IPS DF 19.7 (cell line): ENCODE measurements around the gene USP50.
"Not testable (repeated sequence)": the region's sequence is repeated elsewhere in the genome, so short reads cannot be mapped to it uniquely, and the experiment has no call there.

Source experiments
- DNase-seq: peaks from one replicate; pipeline ENCODE4 v3.0.0-alpha.2; 2013; ENCODE audit warnings: low read depth, low spot score

The USP50 gene

DNA sequence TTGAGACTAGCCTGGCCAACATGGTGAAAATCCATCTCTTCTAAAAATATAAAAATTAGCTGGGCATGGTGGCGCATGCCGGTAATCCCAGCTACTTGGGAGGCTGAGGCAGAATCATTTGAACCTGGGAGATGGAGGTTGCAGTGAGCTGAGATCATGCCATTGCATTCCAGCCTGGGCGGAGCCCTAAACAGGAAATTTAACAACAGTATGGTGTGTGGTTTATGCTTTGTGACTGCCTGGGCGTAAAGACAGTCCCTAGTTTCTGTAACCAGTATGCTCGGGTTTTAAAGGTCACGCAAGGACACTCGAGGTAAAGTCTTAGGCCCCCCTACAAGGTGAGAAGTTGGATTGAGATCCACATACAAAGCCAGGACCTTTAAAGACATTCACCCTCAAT lies 43.3 kb downstream of the USP50 start:
- no peak for DNase-seq

DNA sequence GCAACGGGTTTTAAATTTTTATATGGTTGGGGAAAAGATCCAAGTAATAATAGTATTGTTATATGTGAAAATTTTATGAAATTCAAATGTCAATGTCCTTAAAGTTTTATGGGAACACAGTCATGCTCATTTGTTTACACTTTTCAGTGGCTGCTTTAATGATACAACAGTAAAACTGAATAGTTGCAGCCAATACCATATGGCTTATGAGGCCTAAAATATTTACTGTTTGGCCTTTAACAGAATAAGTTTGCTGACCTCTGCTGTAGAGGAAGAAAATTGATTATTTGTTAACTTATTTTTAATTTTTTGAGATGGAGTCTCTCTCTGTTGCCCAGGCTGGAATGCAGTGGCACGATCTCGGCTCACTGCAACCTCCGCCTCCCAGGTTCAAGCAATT lies 44.7 kb downstream of the USP50 start:
- DNase-seq: no peak

DNA sequence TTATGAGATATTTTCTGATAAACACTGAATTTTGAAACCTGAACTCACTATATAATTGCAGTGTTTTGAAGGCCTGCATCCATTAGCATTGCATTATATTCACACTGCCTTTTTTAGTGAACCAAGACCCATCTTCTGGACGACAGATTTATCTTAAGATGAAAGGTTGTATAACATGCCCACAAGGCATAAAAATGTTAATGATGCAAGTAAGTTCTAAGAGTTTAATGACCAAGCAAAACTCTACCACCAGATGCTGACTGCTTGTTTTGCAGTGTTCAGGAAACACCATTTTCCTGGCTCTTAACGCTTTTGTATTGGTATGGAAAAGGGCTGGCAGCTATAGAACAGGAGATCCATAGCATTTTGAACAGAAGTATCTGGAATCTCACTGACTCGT lies 46.1 kb downstream of the USP50 start:
- DNase-seq: no peak

DNA sequence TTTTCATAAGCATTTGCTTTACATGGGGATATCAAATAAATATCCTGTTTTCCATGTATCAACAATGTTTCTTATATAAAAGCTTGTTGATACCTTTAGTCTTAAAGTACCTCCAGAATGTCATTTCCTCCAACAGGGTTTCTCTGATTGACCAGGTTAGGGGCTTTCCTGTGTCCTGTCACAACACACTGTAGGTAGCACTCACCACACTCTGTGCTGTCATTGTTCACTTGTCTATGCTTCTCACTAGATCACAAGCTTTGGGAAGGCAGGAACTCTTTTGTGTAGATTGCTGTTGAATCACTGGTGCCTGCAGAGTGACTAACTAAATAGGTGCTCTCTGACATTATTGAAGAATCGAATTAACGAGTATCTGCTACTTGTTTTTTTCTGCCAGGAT lies 49.8 kb downstream of the USP50 start:
- no peak for DNase-seq

DNA sequence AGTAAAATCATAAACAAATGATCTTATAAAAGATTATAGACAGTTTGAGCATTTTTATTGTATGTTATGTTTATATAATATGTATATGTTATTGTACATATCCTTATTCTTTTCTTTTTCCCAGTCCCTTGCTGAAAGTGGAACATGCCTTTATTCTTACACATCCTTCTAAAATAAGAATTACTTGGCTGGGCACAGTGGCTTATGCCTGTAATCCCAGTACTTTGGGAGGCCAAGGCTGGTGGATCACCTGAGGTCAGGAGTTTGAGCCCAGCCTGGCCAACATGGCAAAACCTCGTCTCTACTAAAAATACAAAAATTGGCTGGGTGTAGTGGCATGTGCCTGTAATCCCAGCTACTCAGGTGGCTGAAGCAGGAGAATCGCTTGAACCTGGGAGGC lies 51.9 kb downstream of the USP50 start:
- not testable (repeated sequence) for DNase-seq

DNA sequence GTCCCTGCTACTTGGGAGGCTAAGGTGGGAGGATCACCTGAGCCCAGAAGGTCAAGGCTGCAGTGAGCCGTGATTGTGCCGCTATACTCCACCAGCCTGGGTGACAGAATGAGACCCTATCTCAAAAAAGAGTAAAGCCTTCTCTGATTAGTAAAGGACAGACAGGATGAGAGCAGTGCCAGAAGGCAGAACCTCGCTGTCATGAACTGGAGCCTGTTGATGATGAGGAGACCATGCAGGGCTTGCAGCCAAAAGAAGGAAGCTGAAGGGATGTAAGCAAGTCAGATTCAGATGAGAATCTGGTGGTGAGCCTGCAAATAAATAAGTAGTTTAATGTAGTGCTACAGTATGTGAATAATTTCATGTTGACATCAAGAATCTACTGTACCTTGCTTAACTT lies 52.8 kb downstream of the USP50 start:
- DNase-seq: no peak

DNA sequence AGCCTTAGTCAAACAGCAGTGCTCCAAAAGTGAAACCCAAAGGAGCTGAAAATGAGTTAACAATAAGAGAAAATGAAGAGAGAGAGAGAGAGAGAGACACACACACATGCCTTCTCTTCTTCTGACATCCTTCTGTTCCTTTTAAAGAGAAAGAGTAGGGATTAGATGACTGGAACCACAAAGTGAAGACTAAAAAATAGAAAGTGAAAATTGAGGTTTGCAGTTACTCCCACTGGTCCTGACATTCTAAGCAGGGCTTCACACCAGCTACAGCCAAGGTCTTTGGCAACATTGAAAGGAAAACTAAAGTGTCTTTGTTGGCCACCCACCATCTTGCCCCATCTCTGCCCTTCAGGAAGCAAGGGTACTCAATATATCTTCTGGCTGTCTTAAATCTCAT lies 59.2 kb downstream of the USP50 start:
- DNase-seq: no peak

DNA sequence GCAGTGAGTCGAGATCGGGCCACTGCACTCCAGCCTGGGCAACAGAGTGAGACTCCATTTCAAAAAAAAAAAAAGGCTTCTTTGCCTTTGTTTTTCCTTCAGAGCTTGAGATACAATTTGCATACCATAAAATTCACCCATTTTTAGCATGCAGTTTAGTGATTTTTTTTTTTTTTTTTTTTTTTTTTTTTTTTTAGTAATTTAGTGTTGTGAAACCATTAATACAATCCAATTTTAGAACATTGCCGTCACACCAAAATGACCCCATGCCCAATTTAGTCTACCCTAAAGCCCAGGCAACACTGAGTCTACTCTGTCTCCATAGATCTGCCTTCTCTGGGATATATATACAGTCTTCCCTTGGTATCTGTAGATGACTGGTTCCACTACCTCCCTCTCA lies 61.1 kb downstream of the USP50 start:
- no peak for DNase-seq

DNA sequence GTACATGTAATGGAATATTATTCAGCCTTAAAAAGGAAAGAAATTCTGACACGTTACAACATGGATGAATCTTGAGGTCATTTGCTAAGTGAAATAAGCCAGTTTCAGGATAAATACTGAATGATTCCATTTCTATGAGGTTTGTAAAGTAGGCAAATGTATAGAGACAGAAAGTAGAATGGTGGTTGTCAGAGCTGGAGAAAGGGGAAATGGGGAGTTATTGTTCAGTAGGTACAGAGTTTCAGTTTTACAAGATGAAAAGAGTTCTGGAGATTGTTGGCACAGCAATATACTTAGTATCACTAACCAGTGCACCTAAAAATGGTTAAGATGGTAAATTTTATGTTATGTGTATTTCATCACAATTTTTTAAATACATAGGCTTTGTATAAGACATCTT lies 61.7 kb downstream of the USP50 start:
- no peak for DNase-seq

DNA sequence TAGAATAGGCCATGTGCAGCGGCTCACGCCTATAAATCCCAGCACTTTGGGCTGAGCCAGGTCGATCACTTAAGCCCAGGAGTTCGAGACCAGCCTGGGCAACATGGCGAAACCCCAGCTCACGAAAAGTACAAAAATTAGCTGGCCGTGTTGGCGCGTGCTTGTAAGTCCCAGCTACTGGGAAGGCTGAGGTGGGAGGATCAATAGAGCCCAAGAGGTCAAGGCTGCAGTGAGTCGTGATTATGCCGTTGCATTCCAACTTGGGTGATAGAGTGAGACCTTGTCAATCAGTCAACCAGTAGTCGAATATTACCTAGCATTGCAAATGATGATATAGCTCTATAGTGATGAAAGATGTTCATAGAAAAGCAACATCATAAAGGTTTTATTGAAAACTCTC lies 70.3 kb downstream of the USP50 start:
- DNase-seq: no peak

DNA sequence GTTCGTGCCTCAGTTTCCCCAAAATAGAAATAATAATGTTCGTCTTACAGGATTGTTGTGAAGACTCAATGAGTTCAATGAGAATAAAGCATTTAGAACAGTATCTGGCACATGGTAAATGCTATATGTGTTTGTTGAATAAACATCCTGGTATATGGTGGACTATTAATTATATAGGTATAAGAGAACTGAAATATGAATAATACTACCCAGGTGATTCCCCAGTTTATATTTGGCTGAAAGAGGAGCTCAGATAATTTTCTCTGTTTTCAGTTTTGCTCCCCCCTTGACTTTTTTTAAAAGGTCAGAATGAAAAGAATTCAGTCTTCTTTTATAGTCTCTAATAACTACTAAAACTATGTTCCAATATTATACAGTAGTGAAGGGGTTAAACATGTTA lies 75.4 kb downstream of the USP50 start:
- DNase-seq: no peak

DNA sequence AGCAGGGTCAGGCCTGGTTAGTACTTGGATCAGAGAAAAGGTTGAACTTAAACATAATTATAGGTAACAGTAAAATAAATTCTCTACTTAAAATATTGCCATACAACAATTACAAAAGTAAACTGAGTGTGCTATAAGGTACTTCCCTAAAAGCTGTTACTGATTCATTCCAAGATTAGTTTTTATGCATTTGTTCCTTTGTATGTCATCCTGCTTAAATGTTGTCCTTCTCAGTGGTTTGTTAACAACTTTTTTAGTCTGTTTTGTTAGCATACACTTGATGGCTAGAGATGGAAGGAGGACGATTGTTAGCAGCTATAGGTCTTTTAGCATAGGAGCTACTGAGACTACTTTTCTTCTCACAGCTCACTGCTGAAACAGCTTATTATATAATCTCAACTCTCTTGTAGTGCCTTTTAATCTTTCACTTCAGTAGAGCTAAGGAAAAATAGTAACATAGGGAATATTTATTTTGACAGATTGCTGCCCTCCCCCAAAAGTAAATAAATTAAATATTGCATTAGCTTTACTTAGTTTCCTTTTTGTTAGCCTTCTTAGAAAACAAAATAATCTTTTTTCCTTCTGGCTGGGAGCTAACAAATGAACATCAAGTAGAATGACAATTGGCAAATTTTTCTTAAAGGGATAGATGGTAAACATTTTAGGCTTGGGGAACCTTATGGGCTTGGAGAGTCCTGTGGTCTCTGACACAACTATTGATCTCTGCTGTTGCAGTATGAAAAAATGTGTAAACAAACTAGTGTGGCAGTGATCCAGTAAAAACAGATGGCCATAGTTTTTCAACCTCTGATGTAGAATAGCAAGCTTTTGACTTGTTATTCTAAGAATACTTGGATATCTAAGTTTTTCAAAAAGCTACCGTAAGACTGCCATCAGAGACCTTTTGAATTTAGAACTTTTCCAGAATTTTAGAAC lies 82.8 kb downstream of the USP50 start:
- DNase-seq: no peak

DNA sequence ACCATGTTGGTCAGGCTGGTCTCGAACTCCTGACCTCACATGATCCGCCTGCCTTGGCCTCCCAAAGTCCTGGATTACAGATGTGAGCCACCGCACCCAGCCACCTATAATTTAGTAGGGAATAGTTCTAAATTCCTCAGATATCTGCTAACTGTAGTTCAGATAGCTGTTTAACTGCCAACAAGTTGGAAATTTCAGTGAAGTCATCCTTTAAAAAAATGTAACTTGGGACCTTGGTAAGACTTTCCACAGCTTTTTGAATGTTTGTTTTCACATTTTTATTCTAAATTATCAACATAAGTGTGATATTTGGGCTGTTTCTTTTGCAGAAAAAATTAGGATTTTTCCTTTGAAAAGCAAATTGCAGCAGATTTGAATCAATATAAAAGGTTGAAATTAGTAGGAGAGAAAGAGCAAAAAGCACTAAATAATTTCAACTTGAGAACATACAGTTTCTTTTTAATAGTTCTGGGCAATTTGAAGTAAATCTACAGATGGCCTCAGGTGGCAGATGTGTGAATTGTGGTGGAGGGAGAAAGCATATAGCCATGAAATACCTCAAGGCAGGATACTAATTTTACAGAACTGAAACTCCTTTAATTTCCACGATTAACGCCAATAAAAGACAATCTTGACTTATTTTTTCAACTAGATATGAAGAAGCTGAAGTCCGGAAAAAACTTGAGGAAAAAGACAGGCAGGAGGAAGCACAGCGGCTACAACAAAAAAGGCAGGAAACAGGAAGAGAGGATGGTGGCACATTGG lies 87.9 kb downstream of the USP50 start:
- DNase-seq: no peak

DNA sequence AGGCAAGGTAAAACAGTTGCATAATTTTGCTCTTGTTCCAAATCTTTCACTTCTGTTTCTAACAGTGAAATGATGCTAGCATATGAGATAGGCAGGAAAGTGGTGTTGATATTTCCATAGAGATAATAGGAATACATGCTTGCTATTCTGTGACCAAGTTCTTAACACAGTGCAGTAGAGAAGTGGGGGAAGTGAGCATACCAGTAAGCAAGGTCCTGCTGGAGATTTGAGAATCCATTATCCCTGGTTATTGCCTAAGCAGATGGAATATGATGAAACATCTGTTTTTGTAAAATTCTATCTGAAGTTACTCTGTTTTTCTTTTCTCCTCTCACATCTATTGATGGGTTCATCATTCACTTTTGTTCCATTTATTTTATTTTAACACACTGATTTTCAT lies 93.5 kb downstream of the USP50 start:
- DNase-seq: no peak
